Right cardiac atrium (tissue), 5 donors: ENCODE results near the gene FHIP1B. TPM values are rescaled to one million over a fixed set of nuclear protein-coding genes. Genes with fewer than 3 reads are reported as not detected.

Experiments
- polyA plus RNA-seq: library from polyadenylated mRNA; stranded (reverse); fragments of 200-250 nt; gene quantifications from one replicate; pipeline ENCODE4 v1.2.3, GENCODE V29; 2013
- total RNA-seq, 4 donors: library from RNA; stranded (reverse); fragmentation: NEBNext Ultra II Directional; extraction: Animal tissue kit (Norgen Biotek cat#: 25700); gene quantifications; one replicate each; pipeline ENCODE4 v1.2.1, GENCODE V29; 2021
- donor health status: healthy with polysubstance abuse.
- donor health status: DM: no; HTN: yes; CAD: no.
- donor health status: DM: no; HTN: no; CAD: no.
- donor health status: DM: no; HTN: yes; CAD: no; lungs with severe emphysema.
- donor health status: DM: yes; HTN: yes; CAD: no.

Gene FHIP1B
- total and polyA plus RNA-seq, 5 donors: 14.1 to 19.5 (median 17.7) TPM

Other genes with a start within 250 kb of the FHIP1B start
- not detected for gene OR52L1, start 247.7 kb downstream of the FHIP1B start, total RNA-seq
- gene OR52L1, start 247.7 kb downstream of the FHIP1B start, polyA plus RNA-seq: not detected
- not detected for gene OR56A4, start 227.7 kb downstream of the FHIP1B start, total RNA-seq
- not detected for gene OR56A4, start 227.7 kb downstream of the FHIP1B start, polyA plus RNA-seq
- gene OR56A1, start 203.9 kb downstream of the FHIP1B start, total RNA-seq: not detected
- gene OR56A1, start 203.9 kb downstream of the FHIP1B start, polyA plus RNA-seq: not detected
- not detected for gene OR56B4, start 127.0 kb downstream of the FHIP1B start, total RNA-seq
- not detected for gene OR56B4, start 127.0 kb downstream of the FHIP1B start, polyA plus RNA-seq
- gene OR52B2, start 64.3 kb downstream of the FHIP1B start, total RNA-seq: not detected
- not detected for gene OR52B2, start 64.3 kb downstream of the FHIP1B start, polyA plus RNA-seq
- not detected for gene OR52W1, start 35.4 kb downstream of the FHIP1B start, total RNA-seq
- not detected for gene OR52W1, start 35.4 kb downstream of the FHIP1B start, polyA plus RNA-seq
- gene C11orf42, start 29.1 kb downstream of the FHIP1B start, total RNA-seq: not detected
- gene C11orf42, start 29.1 kb downstream of the FHIP1B start, polyA plus RNA-seq: not detected
- under 1 TPM in 1 of 4 donors, not detected in 3; 0.19 TPM for gene CNGA4, start 4.5 kb upstream of the FHIP1B start, total RNA-seq
- 0.16 TPM for gene CNGA4, start 4.5 kb upstream of the FHIP1B start, polyA plus RNA-seq
- not detected for gene CCKBR, start 25.2 kb upstream of the FHIP1B start, total RNA-seq
- 0.05 TPM for gene CCKBR, start 25.2 kb upstream of the FHIP1B start, polyA plus RNA-seq
- gene CAVIN3, start 85.9 kb upstream of the FHIP1B start, total RNA-seq: 10 to 100 TPM; 40.4 to 54.2 (median 45.2) TPM
- gene CAVIN3, start 85.9 kb upstream of the FHIP1B start, polyA plus RNA-seq: 72.4 TPM
- gene SMPD1, start 155.8 kb upstream of the FHIP1B start, total RNA-seq: 10 to 100 TPM; 60.6 to 67.7 (median 65.0) TPM
- 57.9 TPM for gene SMPD1, start 155.8 kb upstream of the FHIP1B start, polyA plus RNA-seq
- gene APBB1, start 184.5 kb upstream of the FHIP1B start, total RNA-seq: 10 to 100 TPM; 80.6 to 83.9 (median 82.4) TPM
- gene APBB1, start 184.5 kb upstream of the FHIP1B start, polyA plus RNA-seq: 70.6 TPM
- gene HPX, start 206.4 kb upstream of the FHIP1B start, total RNA-seq: 1 to 10 TPM in 1 of 4 donors, under 1 TPM in 2, not detected in 1; 0.45 to 1.0 (median 0.68) TPM
- 0.27 TPM for gene HPX, start 206.4 kb upstream of the FHIP1B start, polyA plus RNA-seq
- gene TRIM3, start 239.3 kb upstream of the FHIP1B start, total RNA-seq: 10 to 100 TPM; 10.9 to 12.5 (median 12.2) TPM
- gene TRIM3, start 239.3 kb upstream of the FHIP1B start, polyA plus RNA-seq: 9.4 TPM
- gene ARFIP2, start 246.7 kb upstream of the FHIP1B start, total RNA-seq: 10 to 100 TPM; 21.4 to 30.0 (median 23.8) TPM
- gene ARFIP2, start 246.7 kb upstream of the FHIP1B start, polyA plus RNA-seq: 21.6 TPM
- gene TIMM10B, start 246.9 kb upstream of the FHIP1B start, total RNA-seq: 10 to 100 TPM; 21.5 to 28.9 (median 26.0) TPM
- 18.8 TPM for gene TIMM10B, start 246.9 kb upstream of the FHIP1B start, polyA plus RNA-seq